GM12873 (cell line): Measurements from ENCODE around the gene COL9A3.

Experiments used
- TF ChIP-seq, protein P1 (sequence below): IDR thresholded peaks from 2 replicates; pipeline ENCODE4 v1.5.1; 2012; ENCODE audit warnings: low read depth, mild to moderate bottlenecking, moderate library complexity, low read length, control low read depth; ENCODE audit not compliant: insufficient read depth; ENCODE audit errors: missing control alignments

The COL9A3 gene

DNA sequence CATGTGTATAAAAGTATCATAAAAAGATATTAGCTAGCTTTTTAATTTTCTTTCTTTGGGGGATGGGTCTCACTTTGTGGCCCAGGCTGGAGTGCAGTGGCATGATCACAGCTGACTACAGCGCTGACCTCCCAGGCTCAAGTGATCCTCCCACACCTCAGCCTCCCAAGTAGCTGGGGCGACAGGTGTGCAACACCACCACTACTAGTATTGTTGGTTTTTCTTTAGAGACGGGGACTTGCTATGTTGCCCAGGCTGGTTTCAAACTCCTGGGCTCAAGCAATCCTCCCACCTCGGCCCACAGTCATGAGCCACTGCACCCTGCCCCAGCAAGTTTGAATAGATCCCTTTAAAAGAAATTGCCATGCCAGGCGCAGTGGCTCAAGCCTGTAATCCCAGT lies 38.3 kb downstream of the COL9A3 start:
- TF ChIP-seq, protein P1, sequence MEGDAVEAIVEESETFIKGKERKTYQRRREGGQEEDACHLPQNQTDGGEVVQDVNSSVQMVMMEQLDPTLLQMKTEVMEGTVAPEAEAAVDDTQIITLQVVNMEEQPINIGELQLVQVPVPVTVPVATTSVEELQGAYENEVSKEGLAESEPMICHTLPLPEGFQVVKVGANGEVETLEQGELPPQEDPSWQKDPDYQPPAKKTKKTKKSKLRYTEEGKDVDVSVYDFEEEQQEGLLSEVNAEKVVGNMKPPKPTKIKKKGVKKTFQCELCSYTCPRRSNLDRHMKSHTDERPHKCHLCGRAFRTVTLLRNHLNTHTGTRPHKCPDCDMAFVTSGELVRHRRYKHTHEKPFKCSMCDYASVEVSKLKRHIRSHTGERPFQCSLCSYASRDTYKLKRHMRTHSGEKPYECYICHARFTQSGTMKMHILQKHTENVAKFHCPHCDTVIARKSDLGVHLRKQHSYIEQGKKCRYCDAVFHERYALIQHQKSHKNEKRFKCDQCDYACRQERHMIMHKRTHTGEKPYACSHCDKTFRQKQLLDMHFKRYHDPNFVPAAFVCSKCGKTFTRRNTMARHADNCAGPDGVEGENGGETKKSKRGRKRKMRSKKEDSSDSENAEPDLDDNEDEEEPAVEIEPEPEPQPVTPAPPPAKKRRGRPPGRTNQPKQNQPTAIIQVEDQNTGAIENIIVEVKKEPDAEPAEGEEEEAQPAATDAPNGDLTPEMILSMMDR = no peak

DNA sequence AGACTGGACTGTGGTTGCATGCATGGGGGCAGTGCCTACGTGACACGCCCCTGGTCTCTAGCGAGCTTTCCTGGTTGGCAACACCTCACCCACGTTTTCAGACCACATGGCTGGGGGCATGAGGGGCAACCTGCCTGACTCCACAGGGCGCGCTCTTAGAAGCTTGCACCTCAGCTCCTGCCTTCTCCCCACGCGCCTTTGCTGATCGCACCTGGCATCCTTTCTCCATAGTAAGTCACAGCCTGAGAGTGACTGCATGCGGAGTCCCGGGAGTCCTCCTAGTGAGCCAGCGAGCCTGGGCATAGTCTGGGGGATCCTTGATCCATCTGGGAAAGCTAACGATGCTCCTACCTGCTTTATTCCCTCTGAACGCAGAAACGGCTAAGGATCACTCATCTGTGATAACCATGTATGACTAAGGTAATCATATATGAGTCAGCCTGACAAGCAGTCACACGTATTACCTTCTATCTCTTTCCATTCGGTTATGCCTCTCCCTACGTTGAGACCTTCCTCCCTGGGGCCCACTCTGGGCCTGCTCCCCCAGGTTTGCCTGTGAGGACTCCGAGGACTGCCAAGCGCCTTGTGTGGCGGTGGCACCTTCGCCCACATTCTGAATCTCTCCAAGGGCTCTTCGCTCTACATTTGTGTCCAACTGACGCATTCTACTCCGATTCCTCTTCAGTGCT lies 40.2 kb downstream of the COL9A3 start:
- TF ChIP-seq, protein P1 = no peak

- TF ChIP-seq, protein P1 = no peak
Observed at GRCh38 chr20:62858058-62858830, 41.4 kb downstream of the COL9A3 start.

GRCh38 chr20:62859721-62860120 lies 42.9 kb downstream of the COL9A3 start:
- TF ChIP-seq, protein P1 = no peak

GRCh38 chr20:62860391-62860923 lies 43.6 kb downstream of the COL9A3 start:
- TF ChIP-seq, protein P1 = no peak

- TF ChIP-seq, protein P1 = no peak
Observed at GRCh38 chr20:62860924-62861691, 44.3 kb downstream of the COL9A3 start.
